Neural progenitor cell (in vitro differentiated cells): ENCODE results near the gene KRTAP1-4. TPM values are rescaled to one million over a fixed set of nuclear protein-coding genes. Genes with fewer than 3 reads are reported as not detected.
"Not testable (repeated sequence)": the region's sequence is repeated elsewhere in the genome, so short reads cannot be mapped to it uniquely, and the experiment has no call there.

ENCODE experiments used
- DNase-seq: peaks from one replicate; pipeline ENCODE4 v3.0.0-alpha.2; 2016; ENCODE audit warnings: low spot score
- H2AFZ ChIP-seq: fragments of 200-600 bp; sonication (generic); replicated peaks from 2 replicates; pipeline ENCODE4 v1.6.1; 2016; ENCODE audit warnings: antibody characterized with exemption
- H3F3A ChIP-seq: fragments of 200-600 bp; sonication (generic); 2 replicates; pipeline ENCODE4 v1.6.1; 2016; ENCODE audit warnings: antibody characterized with exemption, low read depth
- H3K27ac ChIP-seq: fragments of 200-600 bp; sonication (generic); 2 replicates; pipeline ENCODE4 v1.5.1; 2016; ENCODE audit warnings: mild to moderate bottlenecking
- H3K27me3 ChIP-seq: fragments of 200-600 bp; sonication (generic); 2 replicates; pipeline ENCODE4 v1.6.1; 2016; ENCODE audit warnings: mild to moderate bottlenecking, moderate library complexity
- H3K36me3 ChIP-seq: fragments of 200-600 bp; sonication (generic); 2 replicates; pipeline ENCODE4 v1.5.1; 2016
- H3K4me1 ChIP-seq: fragments of 200-600 bp; sonication (generic); 2 replicates; pipeline ENCODE4 v1.6.1; 2016; ENCODE audit warnings: mixed run types
- H3K4me2 ChIP-seq: fragments of 200-600 bp; sonication (generic); 2 replicates; pipeline ENCODE4 v1.6.1; 2016
- H3K4me3 ChIP-seq: fragments of 200-600 bp; sonication (generic); 2 replicates; pipeline ENCODE4 v1.5.1; 2016
- H3K79me2 ChIP-seq: fragments of 200-600 bp; sonication (generic); 2 replicates; pipeline ENCODE4 v1.6.1; 2016; ENCODE audit warnings: low read depth
- H3K9ac ChIP-seq: fragments of 200-600 bp; sonication (generic); 2 replicates; pipeline ENCODE4 v1.6.1; 2016
- H3K9me3 ChIP-seq: fragments of 200-600 bp; sonication (generic); 2 replicates; pipeline ENCODE4 v1.5.1; 2016; ENCODE audit warnings: low read depth
- H4K20me1 ChIP-seq: fragments of 200-600 bp; sonication (generic); 2 replicates; pipeline ENCODE4 v1.6.1; 2016; ENCODE audit warnings: low read depth
- H3K27ac Mint-ChIP-seq: 3 replicates; pipeline ENCODE4 v1.8.0; 2021; ENCODE audit warnings: mixed read lengths
- H3K27me3 Mint-ChIP-seq: 2 replicates; pipeline ENCODE4 v1.8.0; 2022; ENCODE audit warnings: low read depth, mild to moderate bottlenecking, inconsistent platforms, moderate library complexity, mixed read lengths; ENCODE audit not compliant: insufficient read depth
- H3K36me3 Mint-ChIP-seq: 3 replicates; pipeline ENCODE4 v1.8.0; 2021; ENCODE audit warnings: mixed read lengths
- H3K4me1 Mint-ChIP-seq: 3 replicates; pipeline ENCODE4 v1.8.0; 2021; ENCODE audit warnings: mixed read lengths
- H3K4me3 Mint-ChIP-seq: 3 replicates; pipeline ENCODE4 v1.8.0; 2021; ENCODE audit warnings: mild to moderate bottlenecking, moderate library complexity, mixed read lengths
- H3K9me3 Mint-ChIP-seq: 3 replicates; pipeline ENCODE4 v1.8.0; 2020; ENCODE audit warnings: mixed read lengths
- EZH2 ChIP-seq: fragments of 200-600 bp; sonication (generic); IDR thresholded peaks from 2 replicates; pipeline ENCODE4 v1.6.1; 2017; ENCODE audit warnings: antibody characterized with exemption, mild to moderate bottlenecking, moderate library complexity
- EZH2phosphoT487 ChIP-seq: fragments of 200-600 bp; sonication (generic); IDR thresholded peaks from 2 replicates; pipeline ENCODE4 v1.6.1; 2017; ENCODE audit warnings: antibody characterized with exemption
- total RNA-seq: library from RNA; depleted of rRNA; stranded (reverse); fragments of >200 nt; gene quantifications from 2 replicates; pipeline ENCODE4 v1.2.3, GENCODE V29; 2015; ENCODE audit warnings: low replicate concordance
- TF ChIP-seq, protein P1 (sequence below): fragments of 200-600 bp; sonication (generic); IDR thresholded peaks from 2 replicates; pipeline ENCODE4 v1.5.1; 2017; ENCODE audit warnings: antibody characterized with exemption, mild to moderate bottlenecking

KRTAP1-4 gene
- total RNA-seq, 1 donor from 2014 or later, result not detected

DNA sequence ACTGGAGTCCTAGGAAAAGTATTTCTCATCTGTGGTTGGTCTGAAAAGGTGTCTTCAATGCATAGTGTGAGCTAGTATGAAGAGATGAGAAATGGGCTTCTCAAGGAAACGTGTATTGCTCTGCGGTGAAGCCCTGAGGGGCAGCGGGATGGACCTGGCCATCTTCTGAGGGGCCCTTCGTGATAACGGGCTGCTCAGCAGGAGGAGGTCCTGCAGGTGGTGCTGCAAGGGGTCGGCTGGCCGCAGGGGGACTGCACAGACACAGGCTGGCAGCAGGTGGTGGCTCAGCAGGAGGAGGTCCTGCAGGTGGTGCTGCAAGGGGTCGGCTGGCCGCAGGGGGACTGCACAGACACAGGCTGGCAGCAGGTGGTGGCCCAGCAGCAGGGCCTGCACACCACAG lies 24.6 kb upstream of the KRTAP1-4 start:
- not testable (repeated sequence) for H3K27me3 Mint-ChIP-seq, H3K79me2 ChIP-seq, H3K27me3 ChIP-seq, H3K36me3 Mint-ChIP-seq, H3K4me3 Mint-ChIP-seq, H3K4me2 ChIP-seq, H2AFZ ChIP-seq, H3K27ac ChIP-seq, H3K9me3 ChIP-seq, H3K36me3 ChIP-seq, H3F3A ChIP-seq, H3K9me3 Mint-ChIP-seq, H3K4me1 Mint-ChIP-seq, H4K20me1 ChIP-seq, H3K4me1 ChIP-seq, H3K27ac Mint-ChIP-seq, DNase-seq, H3K9ac ChIP-seq, H3K4me3 ChIP-seq

DNA sequence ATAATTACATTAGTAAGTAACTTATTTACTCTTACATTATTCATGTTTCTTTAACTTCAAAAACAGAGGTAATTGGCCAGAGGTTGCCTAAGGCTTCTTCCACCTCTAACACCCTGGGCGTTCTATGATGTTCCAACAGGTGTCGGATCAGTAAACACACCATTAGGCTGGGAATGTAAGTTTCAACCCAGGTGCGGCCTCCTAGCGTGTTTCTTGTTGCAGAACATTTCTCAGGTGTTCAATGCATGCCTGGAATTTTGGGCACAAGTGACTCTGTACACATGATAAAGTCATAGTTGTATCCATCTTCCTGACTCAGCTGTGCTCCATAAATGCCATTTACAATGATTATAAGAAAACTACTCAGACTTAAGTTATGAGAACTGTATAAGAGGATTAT lies 24.0 kb upstream of the KRTAP1-4 start:
- no peak overlapping the region for H3K4me3 ChIP-seq
- H3K9me3 ChIP-seq, result no peaks in the 10 kb centered on the region
- no peak overlapping the region for H3K27ac ChIP-seq
- no peaks in the 10 kb centered on the region for H3K36me3 ChIP-seq
- H3K4me2 ChIP-seq, result no peak overlapping the region
- H3K27me3 ChIP-seq, result no peaks in the 10 kb centered on the region
- no peaks in the 10 kb centered on the region for H3K79me2 ChIP-seq
- H3K4me1 ChIP-seq, result no peaks in the 10 kb centered on the region
- no peak overlapping the region for H2AFZ ChIP-seq
- no peaks in the 10 kb centered on the region for H3K36me3 Mint-ChIP-seq
- H4K20me1 ChIP-seq, result no peaks in the 10 kb centered on the region
- no peak overlapping the region for H3K27ac Mint-ChIP-seq
- H3K27me3 Mint-ChIP-seq, result no peaks in the 10 kb centered on the region
- no peak overlapping the region for H3K4me3 Mint-ChIP-seq
- H3K9me3 Mint-ChIP-seq, result no peaks in the 10 kb centered on the region
- no peaks in the 10 kb centered on the region for H3F3A ChIP-seq
- no peak for DNase-seq
- TF ChIP-seq, protein P1, sequence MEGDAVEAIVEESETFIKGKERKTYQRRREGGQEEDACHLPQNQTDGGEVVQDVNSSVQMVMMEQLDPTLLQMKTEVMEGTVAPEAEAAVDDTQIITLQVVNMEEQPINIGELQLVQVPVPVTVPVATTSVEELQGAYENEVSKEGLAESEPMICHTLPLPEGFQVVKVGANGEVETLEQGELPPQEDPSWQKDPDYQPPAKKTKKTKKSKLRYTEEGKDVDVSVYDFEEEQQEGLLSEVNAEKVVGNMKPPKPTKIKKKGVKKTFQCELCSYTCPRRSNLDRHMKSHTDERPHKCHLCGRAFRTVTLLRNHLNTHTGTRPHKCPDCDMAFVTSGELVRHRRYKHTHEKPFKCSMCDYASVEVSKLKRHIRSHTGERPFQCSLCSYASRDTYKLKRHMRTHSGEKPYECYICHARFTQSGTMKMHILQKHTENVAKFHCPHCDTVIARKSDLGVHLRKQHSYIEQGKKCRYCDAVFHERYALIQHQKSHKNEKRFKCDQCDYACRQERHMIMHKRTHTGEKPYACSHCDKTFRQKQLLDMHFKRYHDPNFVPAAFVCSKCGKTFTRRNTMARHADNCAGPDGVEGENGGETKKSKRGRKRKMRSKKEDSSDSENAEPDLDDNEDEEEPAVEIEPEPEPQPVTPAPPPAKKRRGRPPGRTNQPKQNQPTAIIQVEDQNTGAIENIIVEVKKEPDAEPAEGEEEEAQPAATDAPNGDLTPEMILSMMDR, result no peak
- TF ChIP-seq EZH2phosphoT487 (no peak), EZH2 (no peak)
- peaks cover 4% of the 10 kb centered on the region for H3K4me1 Mint-ChIP-seq
- no peak overlapping the region for H3K9ac ChIP-seq

DNA sequence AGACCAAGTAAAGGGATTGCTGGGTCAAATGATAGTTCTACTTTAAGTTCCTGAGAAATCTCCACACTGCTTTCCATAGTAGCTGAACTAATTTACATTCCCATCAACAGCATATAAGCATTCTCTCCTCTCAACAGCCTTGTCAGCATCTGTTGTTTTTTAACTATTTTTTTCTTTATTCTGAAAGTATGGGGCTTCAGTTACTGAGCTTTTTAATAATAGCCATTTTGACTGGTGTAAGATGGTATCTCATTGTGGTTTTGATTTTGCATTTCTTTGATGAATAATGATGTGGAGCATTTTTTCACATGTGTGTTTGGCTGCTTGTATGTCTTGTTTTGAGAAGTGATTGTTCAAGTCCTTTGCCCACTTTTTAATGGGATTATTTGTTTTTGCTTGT lies 22.6 kb upstream of the KRTAP1-4 start:
- Histone ChIP-seq H3K27me3 (no peaks in the 10 kb centered on the region), H4K20me1 (no peaks in the 10 kb centered on the region), H3K4me1 (no peaks in the 10 kb centered on the region), H3K9me3 (no peaks in the 10 kb centered on the region), H2AFZ (no peak overlapping the region), H3K4me3 (no peak overlapping the region), H3K4me2 (no peak overlapping the region), H3K36me3 (no peaks in the 10 kb centered on the region), H3F3A (no peaks in the 10 kb centered on the region), H3K79me2 (no peaks in the 10 kb centered on the region), H3K9ac (no peak overlapping the region), H3K27ac (no peak overlapping the region)
- Mint-ChIP-seq H3K27me3 (no peaks in the 10 kb centered on the region), H3K36me3 (no peaks in the 10 kb centered on the region), H3K4me1 (peaks cover 5% of the 10 kb centered on the region), H3K27ac (no peak overlapping the region), H3K4me3 (no peak overlapping the region), H3K9me3 (no peaks in the 10 kb centered on the region)
- no peak for DNase-seq
- TF ChIP-seq EZH2phosphoT487 (no peak), EZH2 (no peak)
- TF ChIP-seq, protein P1, result no peak

DNA sequence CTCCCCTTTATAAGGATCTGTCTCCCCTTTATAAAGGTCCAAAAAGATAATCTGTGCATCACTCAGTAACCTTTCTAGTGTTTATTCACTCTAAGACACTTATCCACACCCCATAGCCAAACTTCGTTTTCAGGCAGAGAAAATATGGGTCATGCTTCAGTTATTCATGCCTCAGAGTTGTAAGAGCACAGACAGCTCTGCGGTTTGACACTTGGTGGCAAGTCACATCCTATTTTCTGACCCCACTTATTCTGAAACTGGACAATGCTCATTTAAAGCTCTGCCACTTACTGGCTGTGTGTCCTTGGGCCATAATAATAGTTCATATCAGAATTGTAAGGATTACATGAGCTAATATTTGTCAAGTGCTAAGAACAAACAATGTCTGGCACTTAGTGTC lies 19.1 kb upstream of the KRTAP1-4 start:
- H3K27ac Mint-ChIP-seq, result no peak overlapping the region
- H3K27me3 Mint-ChIP-seq, result peaks cover 1% of the 10 kb centered on the region

More for the DNA sequence above, 19.1 kb upstream of the KRTAP1-4 start:
- Histone ChIP-seq H3K27me3 (no peaks in the 10 kb centered on the region), H3K36me3 (no peaks in the 10 kb centered on the region), H3K9ac (no peak overlapping the region), H3K4me2 (no peak overlapping the region), H4K20me1 (no peaks in the 10 kb centered on the region), H3F3A (no peaks in the 10 kb centered on the region), H3K4me3 (no peak overlapping the region), H3K79me2 (no peaks in the 10 kb centered on the region), H3K4me1 (no peaks in the 10 kb centered on the region), H3K9me3 (no peaks in the 10 kb centered on the region), H2AFZ (no peak overlapping the region), H3K27ac (no peak overlapping the region)
- TF ChIP-seq EZH2 (no peak), EZH2phosphoT487 (no peak)
- TF ChIP-seq, protein P1, result no peak
- Mint-ChIP-seq H3K4me3 (no peak overlapping the region), H3K4me1 (peaks cover 5% of the 10 kb centered on the region), H3K9me3 (no peaks in the 10 kb centered on the region), H3K36me3 (no peaks in the 10 kb centered on the region)
- no peak for DNase-seq
